HG02852 (cell line): ENCODE measurements around the gene KRTAP9-1.
"Not testable (repeated sequence)": the region's sequence is repeated elsewhere in the genome, so short reads cannot be mapped to it uniquely, and the experiment has no call there.

Source experiments
- ATAC-seq: cut with Tn5 transposase; IDR thresholded peaks from one replicate; pipeline ENCODE4 v1.9.1; 2021; ENCODE audit warnings: mild to moderate bottlenecking, moderate library complexity; ENCODE audit not compliant: unreplicated experiment

The KRTAP9-1 gene

GRCh38 chr17:41178843-41179616 lies 10.7 kb upstream of the KRTAP9-1 start:
- no peak for ATAC-seq

DNA sequence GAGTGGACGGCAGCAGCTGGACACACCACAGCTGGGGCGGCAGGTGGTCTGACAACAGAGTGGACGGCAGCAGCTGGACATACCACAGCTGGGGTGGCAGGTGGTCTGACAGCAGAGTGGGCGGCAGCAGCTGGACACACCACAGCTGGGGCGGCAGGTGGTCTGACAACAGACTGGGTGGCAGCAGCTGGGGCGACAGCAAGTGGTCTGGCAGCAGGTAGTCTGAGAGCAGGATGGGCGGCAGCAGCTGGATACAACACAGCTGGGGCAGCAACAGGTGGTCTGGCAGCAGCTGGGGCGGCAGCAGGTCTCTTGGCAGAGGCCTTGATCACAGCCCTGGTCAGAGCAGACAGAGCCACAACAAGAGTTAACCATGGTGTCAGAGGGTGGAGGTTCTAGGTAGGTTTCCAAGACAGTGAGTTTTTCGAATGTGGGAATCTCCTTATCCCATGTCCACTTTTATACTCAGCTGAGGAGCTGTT lies 5.2 kb upstream of the KRTAP9-1 start, which contains the start of gene KRTAP4-1:
Gene KRTAP4-1 (minus strand): TSS at position 432 of the 482 bp plus-strand sequence. CDS start 57 bp downstream, at position 375.
- ATAC-seq, result no peak

DNA sequence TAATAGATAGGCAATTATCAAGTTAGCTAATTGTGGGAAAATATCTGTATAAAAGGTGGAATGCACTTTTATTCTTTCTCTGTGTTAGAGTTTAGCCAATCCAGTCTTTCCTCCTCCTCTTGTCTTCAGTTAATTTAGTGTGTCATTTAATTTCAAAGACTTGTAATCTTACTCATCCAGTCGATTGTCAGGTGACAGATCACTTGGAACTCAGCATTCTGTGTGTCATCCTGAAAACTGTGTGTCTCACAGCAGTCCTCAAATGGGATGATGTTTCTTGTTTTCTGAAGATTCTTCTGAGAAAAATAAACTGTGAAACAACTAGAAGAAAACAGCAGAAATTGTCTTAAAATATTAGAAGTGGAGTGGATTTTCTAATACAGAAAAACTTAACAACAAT lies 4.7 kb upstream of the KRTAP9-1 start:
- no peak for ATAC-seq

GRCh38 chr17:41186872-41187271 lies 2.8 kb upstream of the KRTAP9-1 start:
- ATAC-seq, result no peak

DNA sequence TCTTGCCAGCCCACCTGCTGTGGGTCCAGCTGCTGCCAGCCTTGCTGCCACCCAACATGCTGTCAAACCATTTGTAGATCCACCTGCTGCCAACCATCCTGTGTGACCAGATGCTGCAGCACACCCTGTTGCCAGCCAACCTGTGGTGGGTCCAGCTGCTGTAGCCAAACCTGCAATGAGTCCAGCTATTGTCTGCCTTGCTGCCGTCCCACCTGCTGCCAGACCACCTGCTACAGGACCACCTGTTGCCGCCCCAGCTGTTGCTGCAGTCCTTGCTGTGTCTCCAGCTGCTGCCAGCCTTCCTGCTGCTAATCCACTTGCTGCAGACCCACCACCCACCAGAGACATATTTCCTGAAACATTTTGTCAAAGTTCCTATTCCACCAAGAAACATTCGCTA lies 641 bp downstream of the KRTAP9-1 start:
- no peak for ATAC-seq

DNA sequence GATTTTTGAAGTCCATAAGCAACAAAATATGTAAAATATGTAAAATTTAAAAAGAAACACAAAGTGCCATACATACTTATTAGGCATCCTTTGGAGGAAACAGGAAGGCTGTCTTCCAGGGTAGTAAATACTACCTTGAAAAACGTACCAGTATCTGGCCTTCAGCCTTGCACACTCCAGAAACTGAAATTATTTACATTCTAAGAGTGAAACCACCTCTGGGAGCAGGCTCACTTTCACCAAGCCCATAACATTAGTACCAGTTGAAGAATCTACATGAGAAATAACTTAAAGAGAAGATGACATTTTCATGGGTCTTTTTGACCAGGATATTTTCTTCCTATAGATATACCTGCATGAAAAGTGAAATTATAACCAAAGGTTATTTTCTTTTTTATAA lies 6.4 kb downstream of the KRTAP9-1 start:
- no peak for ATAC-seq

DNA sequence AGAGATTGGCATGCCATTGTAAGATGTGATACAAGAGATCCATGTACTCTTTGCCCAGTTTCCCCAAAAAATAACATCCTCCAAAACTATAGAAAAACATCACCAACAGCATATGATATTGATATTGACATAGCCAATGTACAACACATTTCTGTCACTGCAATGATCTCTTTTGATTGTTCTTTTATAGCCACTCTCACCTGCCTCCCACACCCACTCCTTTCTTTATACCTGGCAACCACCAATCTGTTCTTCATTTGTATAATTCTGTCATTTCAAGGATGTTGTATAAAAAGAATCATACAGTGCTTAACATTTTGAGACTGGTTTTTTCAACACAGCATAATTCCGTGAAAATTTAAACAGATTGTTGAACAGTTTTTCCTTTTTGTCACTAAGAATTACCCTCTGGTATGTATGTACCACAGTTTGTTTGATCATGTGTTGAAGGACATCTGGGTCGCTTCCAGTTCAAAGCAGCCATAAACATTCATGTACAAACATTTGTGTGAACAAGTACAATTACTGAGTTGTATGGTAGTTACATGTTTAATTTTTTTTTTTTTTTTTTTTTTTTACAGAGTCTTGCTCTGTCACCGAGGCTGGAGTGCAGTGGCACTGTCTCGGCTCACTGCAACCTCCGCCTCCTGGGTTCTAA lies 9.9 kb downstream of the KRTAP9-1 start:
- ATAC-seq, result no peak

DNA sequence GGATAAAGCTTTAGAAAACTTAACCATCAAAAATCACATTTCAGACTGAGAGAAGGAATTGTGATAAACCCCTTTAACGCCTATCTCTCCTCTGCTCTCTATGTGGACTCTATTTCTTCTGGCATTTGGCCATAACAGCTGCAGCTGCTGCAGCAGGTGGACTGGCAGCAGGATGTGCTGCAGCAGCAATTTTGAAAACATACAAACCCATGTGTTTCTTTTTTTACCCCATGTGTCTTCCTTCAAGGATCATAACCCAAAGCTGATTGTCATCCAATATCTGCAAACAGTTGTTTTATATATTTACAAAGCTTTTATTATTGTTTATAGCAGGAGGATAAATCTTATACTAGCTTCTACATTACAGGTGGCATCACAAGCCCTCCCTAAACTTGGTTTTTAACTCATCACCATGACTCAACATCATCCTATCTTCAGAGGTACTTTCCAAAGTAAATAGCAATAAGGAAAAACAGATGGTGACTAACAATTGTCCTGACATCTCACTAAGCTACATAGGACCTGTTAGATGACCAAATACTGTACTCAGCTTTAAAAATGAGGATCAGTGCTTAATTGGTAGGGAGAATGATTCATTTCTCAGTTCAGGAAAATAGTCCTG lies 22.3 kb downstream of the KRTAP9-1 start:
- no peak for ATAC-seq

DNA sequence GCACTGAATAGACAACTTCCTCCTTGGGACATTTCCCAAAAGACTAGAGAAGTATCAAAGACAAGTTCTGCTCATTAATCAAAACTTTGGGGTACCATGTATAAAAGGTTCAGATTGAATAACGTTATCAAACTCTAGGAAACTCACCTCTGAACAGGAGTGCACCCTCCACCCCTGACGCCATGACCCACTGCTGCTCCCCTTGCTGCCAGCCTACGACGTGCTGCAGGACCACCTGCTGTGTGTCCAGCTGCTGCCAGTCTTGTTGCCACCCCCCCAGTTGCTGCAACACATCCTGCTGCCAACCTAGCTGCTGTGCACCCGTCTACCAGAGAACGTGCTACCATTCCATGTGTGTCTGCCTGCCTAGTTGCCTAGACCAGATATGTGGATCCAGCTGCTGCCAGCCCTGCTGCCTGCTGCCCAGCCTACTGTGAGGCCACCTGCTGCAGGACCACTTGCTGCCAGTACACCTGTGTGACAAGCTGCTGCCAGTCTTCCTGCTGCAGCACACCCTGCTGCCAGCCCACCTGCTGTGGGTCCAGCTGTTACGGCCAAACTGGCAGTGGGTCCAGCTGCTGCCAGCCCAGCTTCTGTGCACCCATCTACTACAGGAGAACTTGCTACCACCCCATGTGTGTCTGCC lies 23.0 kb downstream of the KRTAP9-1 start:
- ATAC-seq, result no peak

- ATAC-seq, result no peak
Measured at GRCh38 chr17:41215681-41216080, 26.0 kb downstream of the KRTAP9-1 start.

DNA sequence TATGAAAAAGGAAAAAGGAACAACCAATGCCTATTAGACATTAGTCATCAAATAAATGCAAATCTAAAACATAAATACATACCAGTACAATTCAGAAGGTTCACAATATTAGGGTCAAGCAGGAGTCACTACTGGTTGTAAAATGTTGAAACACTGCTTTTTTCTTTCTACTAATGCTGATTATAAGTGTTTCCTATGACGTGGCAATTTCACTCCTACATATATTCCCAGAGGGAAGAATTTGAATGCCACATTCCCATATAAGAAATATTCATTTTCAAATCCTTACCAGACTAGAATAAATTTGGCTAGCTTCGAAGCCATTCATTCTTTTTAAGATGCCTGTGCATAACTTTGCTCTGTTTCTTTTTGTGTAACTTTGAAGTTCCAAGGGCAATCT lies 34.1 kb downstream of the KRTAP9-1 start:
- ATAC-seq, result no peak

- ATAC-seq, result no peak
Measured at GRCh38 chr17:41226051-41226450, 36.4 kb downstream of the KRTAP9-1 start.

- ATAC-seq, result not testable (repeated sequence)
Measured at GRCh38 chr17:41226598-41227095, 37.0 kb downstream of the KRTAP9-1 start, which contains the start of gene KRTAP9-2. Gene KRTAP9-2 (plus strand): TSS chr17:41226648. CDS start chr17:41226655, 7 bp downstream.

- no peak for ATAC-seq
Measured at GRCh38 chr17:41230094-41230493, 40.4 kb downstream of the KRTAP9-1 start.

DNA sequence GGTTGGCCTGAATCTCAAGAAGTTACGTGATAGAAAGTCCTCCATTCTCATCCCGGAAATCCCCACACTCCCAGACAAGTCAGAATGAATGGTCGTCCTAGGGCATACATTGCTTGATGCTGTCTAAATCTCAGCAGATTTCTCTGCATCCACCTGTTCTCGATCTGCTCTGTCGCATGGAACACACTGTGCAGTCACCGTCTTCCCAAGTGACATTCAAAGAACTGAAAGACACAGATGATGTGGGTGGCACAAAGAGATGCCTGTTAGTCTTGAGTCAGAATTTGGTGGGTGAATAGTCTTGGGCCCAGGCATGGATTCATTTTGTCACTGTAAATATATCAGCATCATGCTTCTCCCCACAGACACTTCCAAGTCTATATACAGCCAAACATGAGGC lies 42.0 kb downstream of the KRTAP9-1 start:
- ATAC-seq, result no peak

- not testable (repeated sequence) for ATAC-seq
Measured at GRCh38 chr17:41232399-41233105, 42.9 kb downstream of the KRTAP9-1 start, which contains the start of gene KRTAP9-3. Gene KRTAP9-3 (plus strand): TSS chr17:41232449. CDS start chr17:41232502, 53 bp downstream.

GRCh38 chr17:41237116-41237515 lies 47.4 kb downstream of the KRTAP9-1 start:
- ATAC-seq, result not testable (repeated sequence)

DNA sequence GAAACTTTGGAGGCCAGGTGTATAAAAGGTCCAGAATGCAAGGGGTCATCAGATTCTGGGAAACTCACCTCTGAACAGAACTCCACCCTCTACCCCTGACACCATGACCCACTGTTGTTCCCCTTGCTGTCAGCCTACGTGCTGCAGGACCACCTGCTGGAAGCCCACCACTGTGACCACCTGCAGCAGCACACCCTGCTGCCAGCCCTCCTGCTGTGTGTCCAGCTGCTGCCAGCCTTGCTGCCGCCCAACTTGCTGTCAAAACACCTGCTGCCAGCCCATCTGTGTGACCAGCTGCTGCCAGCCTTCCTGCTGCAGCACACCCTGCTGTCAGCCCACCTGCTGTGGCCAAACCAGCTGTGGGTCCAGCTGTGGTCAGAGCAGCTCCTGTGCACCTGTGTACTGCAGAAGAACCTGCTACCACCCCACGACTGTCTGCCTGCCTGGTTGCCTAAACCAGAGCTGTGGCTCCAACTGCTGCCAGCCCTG lies 48.3 kb downstream of the KRTAP9-1 start, which contains the start of gene KRTAP9-8:
Gene KRTAP9-8 (plus strand): TSS at position 51 of the 489 bp plus-strand sequence. CDS start 53 bp downstream, at position 104.
- ATAC-seq, result not testable (repeated sequence)
